NCI-H524 (cell line): ENCODE results near the gene ITGBL1.
A peak's percentile ranks its signal among the peaks of the same experiment; 100 is the strongest.

Source experiments
- DNase-seq, 2 experiments: peaks; one replicate each; lab custom pipeline; 2025; lab: John Stamatoyannopoulos, UW

ITGBL1 gene

DNA sequence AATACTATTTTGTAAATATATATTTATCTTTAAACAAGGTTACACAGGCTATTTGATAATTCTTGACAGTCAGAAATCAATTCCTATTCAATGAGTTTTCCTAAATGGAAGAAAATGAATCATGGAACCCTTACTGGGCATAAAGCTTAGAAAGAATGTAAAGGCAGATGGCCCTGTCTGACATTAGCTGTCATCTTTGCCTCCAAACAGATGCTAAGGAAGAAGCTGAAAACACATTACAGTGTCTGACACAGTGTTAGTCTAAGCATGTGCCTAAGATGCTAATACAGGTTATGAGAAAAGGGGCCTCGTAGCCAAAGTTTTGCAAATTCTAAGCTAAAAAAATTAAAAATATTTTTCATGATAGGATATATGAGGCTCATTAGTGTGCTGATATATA lies 112.8 kb downstream of the ITGBL1 start:
- peak; percentile 57 to 77 for DNase-seq

DNA sequence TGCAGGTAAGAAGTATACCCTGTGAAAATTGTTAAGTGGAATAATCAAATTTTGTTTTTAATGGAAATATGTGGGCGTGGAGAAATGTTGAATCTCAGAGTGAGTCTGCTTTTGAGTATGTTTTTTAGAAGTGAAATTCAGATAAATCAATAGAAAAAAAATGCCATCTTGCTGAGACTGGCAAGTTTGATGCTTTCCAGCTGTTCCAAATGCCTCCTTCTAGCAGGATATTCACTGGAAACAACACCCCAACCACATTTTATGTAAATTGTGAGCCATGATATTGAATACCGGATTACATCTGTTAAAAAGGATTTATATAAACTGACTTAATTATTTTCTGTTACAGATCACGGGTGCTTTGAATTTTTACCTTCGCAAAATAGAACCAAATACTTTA lies 115.4 kb downstream of the ITGBL1 start:
- DNase-seq: no peak

DNA sequence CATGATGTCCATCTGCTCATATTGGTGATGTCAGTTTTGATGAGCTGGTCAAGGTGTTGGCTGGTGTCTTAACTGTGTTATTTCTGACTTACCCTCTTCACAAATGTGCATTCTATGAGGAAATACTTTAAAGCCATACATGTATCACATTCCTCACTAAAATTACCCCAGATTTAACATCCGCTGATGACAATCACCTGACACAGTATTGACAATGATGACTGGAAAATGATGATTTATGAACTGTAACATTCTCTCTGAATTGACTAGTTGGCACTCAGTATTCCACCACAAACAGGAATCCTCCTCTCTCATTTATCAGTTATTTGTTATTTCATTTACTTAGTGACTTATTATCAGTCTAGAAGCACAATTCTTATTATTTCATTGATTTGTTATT lies 117.3 kb downstream of the ITGBL1 start:
- no peak for DNase-seq

DNA sequence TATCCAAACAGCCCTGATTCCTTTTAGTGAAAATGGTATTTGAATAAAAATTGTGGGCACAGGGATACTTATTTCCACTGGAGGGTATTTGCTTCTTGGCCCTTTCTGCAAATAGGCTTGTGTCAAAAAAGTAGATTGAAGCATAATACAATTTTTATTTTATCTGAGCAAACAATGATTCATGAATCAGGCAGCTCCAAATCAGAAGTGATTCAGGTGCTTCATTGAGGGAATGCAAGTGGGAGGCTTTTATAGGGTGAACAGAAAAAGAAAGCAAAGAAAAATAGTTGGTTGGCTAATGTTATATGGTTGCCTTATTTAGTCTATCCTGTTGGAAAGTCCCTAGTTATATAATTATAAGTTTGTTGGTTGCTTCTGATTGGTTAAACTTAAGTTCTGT lies 117.9 kb downstream of the ITGBL1 start:
- no peak for DNase-seq

DNA sequence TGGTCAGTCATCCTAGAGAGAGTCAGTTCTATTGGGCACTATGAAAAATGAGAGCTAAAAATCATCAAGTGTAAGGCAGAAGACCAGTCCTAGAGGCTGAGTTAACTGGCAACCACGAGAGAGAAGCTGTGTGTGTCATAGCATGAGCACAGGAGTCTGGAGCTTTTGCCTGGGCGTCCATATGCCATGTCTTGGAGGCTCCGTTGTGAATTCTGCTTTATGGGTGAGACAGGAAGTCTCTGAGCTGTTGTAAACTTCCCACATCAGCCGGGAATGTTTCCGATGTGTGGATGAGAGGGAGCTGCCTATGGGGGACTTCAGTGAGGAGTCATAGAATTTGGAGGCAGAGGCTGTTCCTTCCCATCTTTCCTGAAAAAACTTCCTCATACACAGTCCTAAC lies 120.0 kb downstream of the ITGBL1 start:
- no peak for DNase-seq

DNA sequence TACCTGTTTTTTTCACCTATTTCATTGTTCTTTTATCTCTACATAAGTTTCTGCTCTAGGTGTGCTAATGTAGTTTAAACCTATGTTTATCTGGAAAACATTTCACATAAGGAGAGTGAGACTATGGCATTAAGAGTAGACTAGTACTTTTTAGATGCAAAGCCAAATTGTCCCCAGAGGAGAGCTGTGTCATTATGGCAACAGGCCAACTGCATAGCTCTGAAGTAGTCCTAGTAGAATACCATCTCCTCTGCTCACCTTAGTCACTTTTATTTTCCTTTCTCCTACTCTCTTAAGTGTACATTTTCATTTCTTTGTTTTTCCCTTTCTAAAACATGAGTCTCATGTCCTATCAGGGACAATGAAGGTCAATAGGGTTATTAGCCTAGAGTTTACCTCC lies 123.1 kb downstream of the ITGBL1 start:
- no peak for DNase-seq

DNA sequence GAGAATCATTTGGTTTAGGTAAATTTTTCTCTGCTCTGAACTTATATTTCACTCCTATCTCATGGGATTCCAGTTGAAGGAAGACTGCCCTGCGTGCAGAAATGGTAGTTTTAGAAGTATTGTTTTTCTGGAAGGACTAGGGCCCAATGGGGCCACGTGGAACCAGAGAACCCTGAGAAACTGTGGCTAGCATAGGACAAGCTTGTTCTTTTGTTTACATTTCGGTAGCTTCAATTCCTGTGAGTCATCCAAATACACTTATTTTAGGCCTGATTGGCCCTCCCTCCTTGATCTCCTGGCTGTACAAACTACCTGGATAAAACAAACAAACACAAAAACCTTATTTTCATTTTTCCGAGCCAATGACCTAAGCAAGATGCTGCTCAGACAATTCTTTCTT lies 124.0 kb downstream of the ITGBL1 start:
- no peak for DNase-seq

DNA sequence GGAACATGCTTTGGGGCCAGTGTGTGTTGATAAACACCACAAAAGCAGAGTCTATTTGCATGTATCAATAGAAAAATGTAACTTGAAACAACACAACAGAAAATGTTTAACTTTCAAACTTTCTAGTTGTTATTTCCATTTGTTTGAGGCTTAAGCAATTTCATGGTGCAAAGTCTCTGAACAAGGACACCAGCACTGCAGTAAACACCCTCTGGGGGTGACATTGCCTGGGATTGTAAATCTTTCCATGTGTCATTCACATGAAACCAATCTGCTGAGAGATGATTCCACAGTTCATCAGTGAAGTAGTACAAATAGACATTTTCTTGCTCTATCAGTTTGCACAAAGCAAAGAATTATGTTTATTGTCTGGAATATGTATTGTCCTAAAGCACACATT lies 124.5 kb downstream of the ITGBL1 start:
- no peak for DNase-seq

DNA sequence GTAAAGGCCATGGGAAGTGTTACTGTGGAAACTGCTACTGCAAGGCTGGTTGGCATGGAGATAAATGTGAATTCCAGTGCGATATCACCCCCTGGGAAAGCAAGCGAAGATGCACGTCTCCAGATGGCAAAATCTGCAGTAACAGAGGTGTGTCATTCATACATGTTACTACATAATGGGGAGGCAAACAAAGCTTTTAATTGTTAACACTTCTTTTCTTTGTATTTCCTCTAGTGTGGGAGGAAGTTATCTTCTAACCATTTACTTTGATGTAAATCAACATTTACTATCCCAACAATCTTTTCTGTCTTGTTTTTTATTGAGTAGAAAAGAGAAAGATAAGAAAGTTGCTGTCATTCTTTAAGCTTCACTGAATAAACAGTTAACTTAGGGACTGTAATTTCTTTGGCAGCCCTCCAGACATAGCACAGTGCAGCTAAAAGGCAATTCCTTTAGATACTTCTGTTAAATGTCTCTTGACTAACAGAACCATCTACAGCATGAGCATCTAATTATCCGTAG lies 126.9 kb downstream of the ITGBL1 start:
- peak in 1 of 2 experiments; percentile 6 for DNase-seq

DNA sequence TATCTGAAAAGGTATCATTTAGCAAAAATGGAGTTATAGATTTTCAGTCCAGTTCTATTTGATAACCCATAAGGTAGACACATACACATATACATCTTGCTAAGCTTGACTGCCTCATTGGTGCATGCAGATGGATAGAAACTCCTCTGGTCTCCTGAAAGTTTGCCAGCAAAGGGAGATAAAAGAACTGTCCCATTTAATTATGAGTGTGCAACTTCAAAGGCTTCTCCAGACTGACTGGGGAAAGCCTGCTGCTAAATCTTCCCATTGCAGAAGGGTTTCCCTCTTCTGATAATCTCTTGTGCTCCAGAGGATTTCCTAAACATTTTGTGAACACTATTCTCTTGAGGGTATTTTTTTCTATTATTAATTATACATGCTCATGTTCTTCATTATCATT lies 131.9 kb downstream of the ITGBL1 start:
- DNase-seq: no peak

DNA sequence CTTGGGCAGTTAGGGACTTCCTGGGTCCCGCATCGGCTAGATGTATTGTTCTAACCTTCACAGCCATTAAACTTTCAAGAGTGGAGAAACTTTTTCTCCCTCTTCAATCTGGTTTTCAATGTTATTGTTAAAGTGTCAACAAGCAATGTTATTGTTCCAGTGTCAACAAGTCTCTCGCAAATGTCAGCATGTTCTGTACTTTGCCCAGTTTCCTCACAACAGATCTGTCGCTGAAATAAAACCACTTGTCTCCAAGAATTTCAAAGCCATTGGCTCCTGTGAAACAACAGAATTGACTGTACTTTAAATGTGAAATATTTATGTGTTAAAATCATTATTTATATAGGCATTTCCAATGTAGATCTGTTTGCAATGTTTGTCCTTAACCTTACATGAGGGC lies 138.0 kb downstream of the ITGBL1 start:
- DNase-seq: no peak

DNA sequence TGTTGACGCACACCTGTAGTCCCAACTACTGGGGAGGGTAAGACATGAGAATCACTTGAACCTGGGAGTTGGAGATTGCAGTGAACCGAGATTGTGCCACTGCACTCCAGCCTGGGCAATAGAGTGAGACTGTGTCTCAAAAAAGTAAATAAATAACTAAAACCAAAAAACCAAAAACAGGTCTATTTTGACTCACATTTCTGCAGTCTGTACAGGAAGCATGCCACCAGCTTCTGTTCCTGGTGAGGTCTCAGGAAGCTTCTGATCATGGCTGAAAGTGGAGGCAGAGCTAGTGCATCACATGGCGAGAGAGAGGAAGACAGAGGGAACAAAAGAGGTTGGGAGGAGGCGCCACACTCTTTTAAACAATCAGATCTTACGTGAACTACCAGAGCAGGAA lies 142.5 kb downstream of the ITGBL1 start:
- DNase-seq: no peak

DNA sequence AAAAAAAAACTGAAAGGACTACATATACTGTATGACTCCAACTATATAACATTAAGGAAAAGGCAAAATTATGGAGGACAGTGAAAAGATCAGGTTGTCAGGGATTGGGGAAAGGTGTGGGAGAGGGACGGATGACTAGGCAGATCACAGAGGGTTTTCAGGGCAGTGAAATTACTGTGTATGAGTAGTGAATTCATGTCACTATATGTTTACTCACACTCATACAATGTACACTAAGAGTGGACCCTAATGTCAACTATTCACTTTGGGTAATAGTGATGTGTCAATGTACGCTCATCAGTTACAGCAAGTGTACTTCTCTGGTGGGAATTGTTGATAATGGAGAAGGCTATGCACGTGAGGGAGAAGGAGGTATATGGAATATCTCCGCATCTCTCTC lies 144.3 kb downstream of the ITGBL1 start:
- no peak for DNase-seq

DNA sequence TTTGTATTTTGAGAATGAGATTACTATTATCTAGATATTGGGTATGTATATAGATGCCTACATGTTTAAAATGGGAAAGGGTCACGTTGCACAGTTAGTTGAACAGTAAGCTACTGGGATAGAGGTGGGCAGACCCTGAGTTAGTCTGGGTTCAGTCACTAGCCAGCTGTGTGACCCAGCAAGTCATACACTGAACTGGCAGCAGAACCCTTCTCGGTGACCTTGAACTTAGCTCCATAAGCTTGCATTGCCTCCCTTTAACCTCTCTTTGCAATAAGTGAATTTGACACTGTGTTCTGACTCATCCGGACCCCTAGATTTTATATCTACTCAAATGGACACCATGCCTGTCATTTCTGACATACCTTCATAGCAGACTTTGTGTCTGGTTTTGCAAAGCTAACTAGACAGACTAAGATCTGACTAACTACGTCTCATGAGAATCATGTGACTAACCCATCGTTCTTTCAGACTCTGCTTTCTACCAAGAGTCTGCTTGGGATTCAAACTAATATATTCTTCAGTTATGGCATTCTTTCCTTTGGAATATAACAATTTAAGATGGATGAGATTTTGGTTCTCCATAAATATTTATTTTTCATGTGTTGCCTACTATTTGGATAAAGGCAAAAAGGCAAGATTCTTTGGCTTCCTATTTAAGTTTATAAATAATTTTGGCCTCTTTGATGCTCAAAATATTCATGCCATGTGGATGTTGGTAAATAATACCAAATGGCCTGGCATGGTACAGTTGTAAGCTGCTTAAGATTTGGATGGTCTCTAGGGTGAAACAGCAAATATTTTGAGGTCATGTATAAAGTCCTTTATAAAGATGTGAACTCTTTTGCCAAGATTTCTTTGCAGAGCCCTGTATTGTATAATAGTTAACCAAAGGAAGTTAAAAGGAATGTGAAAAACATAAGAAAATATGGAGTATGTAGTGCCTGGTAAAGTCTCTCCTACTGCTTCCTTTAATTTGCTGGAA lies 159.3 kb downstream of the ITGBL1 start:
- no peak for DNase-seq

DNA sequence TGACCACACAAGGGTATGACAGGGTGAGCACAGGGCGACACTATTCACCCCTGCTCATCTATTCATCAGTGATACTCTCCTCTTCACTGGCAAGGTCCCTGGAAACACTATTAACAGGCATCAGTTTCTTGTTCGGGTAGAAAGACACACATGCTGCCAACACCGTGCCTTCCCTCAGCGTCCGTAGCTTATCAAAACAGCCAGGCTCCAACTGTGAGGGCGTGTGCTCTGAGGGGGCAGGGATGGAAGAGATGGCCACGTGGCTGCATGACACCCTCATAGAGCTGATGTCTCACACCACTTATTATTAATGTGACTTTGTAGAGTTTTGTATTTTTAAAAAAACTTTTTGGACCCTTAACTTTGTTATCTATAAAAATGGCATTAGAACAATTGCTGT lies 160.3 kb downstream of the ITGBL1 start:
- no peak for DNase-seq

DNA sequence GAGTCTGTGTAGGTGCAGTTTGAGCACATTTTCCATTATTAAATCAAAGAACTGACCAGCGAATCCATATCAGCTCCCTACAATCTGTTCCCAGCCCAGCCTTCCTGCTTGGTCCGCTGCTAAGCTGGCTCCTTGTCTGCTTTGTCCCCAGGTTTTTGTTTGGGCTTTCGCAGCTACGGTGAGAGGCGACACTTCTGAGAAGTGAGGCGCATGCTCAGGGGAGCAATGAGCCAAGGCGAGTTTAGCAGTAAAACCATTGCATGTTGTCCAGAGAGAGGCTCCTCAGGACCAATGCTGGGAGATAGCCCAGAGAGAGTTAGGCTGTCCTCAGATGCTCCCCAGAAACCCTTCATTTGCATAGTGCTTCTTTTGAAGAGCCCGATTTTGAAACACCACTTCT lies 162.0 kb downstream of the ITGBL1 start:
- no peak for DNase-seq

DNA sequence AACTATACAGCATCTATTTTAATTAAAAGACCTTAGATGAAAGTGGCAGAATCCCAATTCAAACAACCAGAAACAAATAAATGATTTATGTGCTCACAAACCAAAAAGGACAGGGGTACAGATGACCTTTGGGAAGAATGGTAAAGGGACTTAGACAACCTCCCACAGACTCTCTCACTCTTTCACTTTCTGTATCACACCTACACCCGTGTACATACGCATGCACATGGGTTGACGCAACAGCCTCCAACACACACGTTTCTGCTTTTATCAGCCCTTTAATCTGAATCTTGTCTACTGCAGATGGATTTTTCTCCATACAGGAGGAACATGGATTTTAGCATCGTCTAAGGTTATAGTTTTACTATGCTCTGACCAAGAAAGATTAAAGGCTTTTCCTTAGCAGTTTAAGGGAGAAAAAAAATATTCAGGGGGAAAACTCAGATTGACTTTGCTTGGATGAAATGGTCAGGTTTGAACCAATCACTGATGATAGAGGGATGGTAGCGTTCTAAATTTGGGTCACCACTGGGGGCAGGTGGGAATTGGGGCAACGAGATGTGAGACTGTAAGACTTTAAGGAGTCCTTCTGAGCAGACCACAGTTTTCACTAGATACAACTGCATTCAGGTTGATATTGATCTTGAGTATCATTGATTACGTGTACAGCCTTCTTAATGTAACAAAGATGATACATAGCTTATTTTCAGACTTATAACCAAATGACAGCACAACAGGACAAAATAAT lies 166.1 kb downstream of the ITGBL1 start:
- DNase-seq: no peak

DNA sequence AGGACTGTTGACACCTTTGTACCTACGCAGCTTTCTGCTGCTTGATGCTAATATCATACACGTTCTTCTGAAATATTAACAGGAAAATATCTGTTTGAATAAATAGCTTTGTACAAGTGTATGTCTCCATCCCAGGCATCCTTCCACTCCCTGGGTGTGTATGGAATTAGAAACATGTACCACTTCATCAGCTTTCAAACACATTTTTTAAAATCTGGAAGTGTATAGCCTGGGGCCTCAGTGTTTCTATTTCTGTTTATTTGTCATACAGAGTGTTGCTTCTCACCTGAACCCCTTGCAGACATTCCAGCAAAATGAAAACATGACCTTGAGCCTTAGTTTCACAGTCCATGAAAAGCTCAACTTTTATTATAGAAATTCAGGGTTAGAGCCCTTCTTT lies 168.6 kb downstream of the ITGBL1 start:
- DNase-seq: no peak

DNA sequence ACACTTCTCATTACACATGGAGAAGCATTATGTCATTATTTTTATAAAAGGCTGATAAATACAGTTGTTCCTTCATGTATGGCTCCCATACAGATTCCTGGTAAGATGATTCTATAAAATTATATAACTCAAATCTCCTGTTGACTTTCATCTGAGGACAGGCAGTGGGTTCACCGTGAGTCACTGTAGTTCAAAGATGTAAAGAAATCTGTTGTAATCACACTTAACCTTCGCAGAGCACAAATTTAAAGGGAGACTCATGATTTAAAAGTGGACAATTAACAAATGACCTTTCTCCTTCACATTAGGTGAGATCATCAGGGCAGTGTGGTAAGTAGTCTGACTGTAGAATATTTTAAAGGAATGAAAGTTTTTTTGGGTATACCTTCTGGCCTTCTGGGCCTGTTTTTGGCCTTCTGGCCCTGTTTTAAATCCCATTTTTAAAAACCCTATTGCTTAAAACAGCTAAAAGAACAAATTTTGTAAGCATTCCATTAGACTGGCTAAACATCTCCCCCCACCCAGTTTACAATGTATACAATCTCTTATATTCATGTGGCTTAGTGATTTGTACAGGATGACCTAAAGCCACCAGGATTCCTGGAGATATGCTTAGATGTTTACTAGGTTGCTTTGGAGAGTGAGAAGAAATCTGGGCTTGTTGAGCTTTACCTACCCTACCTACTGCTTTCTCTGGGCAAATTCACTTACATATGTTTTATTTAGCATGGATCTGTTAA lies 171.2 kb downstream of the ITGBL1 start:
- no peak for DNase-seq

DNA sequence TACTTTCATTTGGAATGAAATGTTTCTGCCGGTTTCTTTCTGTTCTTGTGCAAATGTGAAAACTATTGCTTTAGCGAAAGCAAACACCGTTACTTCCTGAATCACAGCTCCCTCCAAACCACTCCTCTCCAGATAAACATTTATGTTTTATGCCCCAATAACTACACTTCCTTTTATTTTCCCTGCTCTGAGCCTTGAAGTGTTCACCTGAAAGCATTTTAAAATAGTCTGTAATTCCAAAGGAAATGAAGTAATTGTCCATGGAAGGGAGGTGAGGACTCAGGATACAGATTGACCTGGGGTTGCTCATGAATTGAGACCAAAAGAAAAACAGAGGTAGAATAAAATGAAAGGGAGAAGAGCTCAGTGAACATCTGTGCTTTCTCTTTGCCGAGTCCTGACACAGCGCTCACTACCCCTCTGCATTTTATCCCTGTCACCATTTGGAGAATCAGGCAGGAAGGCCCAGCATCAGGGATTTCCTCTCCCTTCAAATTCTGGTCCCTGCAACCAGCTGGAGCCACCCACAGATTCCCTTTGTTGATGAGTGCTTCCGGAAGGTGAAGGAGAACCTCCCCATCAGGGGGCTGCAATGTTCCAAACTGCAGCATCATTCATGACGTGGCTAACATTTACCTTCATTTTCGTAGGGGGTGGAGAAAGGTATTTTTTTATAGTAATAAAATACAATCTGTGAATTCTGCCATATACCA lies 171.9 kb downstream of the ITGBL1 start:
- no peak for DNase-seq

DNA sequence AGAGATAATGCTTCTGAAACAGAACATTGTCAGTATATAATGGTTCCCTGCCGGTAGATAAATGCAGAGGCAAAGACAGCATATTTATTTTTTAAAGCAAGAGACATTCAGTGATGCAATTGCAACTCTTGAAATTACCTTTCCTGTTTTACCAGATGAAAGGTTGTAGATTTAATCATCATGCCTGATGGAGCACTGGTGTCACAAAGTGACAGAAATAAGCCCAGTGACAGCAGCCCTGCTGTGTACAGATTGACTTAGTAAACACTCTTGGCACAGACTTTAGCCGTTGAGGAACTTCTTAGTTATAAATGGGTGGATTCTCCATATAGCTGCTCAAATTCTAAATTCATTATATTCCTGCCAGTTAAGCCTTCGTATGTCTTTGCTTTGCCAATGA lies 172.5 kb downstream of the ITGBL1 start:
- DNase-seq: no peak
